ENCODE measurements around the gene STK11. TPM values are rescaled to one million over a fixed set of nuclear protein-coding genes. Genes with fewer than 3 reads are reported as not detected.

The STK11 gene
- total RNA-seq, 4 donors from 2014 or later: 52.2 to 95.7 (median 73.2) TPM

DNA sequence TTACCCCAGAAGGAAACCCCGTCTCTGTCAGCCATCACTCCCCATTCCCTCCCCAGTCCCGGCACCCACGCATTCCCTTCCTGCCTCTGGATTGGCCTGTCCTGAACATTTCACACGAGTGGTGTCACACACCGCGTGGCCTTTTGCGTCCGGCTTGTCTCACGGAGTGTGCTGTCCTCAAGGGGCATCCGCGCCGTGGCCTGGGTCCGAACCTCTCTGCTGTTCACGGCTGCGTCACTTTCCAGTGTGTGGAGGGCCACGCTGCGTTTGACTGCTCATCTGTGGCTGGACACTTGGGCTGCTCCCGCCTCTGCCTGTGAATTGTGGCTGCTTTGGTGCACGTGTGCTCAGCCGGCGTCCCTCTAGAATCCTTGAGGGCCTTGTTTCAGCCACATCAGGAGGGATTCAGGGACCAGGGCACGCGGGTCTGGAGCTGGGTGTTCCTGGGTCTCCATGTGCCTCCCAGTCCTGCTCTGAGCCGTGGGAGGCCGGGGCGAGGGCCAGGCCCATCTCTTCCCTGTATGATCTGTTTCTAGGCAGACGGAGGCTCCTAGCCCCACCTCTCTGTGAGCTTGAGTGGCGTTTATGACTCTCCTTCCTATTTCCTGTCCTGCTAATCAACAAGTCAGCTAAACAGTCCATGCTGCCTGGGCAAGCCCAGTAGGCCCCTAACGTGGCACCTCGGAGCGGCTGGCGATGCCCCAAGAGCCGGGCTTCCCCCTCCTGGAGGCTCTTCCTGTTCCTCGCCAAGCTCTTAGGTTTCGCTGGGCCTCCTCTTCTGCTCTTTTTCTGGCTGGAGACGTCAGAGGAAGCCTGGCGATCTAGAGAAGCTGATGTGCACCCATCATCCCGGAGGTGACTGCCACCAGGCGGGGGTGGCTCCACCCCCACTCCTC, 8.1 kb downstream of the STK11 start:
- Histone ChIP-seq H3K27ac (replicated peaks in 1 of 4) (peak overlapping the region; percentile 80 to 85 (median 82)), H3K27me3 (no peaks in the 10 kb centered on the region), H3K4me1 (peaks cover 94 to 99% (median 95%) of the 10 kb centered on the region in 4 donors), H3K9me3 (no peaks in the 10 kb centered on the region), H3K36me3 (peaks cover 0 to 29% (median 12%) of the 10 kb centered on the region in 4 donors), H3K4me3 (peak overlapping the region in 2 of 4 donors; percentile 14 to 32)
- TF ChIP-seq, protein P1, sequence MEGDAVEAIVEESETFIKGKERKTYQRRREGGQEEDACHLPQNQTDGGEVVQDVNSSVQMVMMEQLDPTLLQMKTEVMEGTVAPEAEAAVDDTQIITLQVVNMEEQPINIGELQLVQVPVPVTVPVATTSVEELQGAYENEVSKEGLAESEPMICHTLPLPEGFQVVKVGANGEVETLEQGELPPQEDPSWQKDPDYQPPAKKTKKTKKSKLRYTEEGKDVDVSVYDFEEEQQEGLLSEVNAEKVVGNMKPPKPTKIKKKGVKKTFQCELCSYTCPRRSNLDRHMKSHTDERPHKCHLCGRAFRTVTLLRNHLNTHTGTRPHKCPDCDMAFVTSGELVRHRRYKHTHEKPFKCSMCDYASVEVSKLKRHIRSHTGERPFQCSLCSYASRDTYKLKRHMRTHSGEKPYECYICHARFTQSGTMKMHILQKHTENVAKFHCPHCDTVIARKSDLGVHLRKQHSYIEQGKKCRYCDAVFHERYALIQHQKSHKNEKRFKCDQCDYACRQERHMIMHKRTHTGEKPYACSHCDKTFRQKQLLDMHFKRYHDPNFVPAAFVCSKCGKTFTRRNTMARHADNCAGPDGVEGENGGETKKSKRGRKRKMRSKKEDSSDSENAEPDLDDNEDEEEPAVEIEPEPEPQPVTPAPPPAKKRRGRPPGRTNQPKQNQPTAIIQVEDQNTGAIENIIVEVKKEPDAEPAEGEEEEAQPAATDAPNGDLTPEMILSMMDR (IDR thresholded peaks at IDR 0.05): no peak
- TF ChIP-seq POLR2AphosphoS5 (IDR thresholded peaks at IDR 0.05): peak; percentile 26 to 50
- WGBS: 62% methylated on average over 28 of the region's 39 CpGs
- no peak for DNase-seq (ENCODE audit: extremely low spot score)
- intact Hi-C loops (cut with DNase I): no loop called here

DNA sequence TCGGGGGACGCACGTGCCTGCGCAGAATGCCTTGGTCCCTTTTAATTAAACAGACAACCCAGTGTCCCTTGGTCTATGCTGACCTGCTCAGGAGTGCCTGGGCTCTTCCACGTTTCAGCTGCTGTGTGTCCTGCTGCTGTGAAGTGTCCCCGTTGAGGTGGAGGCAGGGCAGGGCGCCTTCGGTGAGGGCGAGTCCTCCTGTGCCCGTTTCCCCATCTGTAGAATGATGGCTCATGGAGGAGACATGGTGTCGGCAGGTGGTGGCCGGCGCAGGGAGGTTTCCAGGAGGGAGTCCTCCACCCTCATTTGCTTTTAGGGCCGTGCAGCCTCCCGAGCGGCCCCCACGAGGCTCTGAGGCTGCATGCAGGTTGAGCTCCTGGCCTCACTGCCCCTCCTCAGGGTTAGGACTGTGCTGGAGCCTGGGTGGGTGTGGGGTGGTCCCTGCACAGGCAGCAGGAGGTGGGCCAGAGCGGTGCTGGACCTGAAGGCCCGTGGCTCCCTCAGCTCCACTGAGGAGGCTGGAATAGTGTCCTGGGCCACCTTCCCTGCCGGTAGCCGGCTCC, 8.8 kb downstream of the STK11 start:
- peak overlapping the region; percentile 14 to 32 (median 26) for H3K4me3 ChIP-seq

DNA sequence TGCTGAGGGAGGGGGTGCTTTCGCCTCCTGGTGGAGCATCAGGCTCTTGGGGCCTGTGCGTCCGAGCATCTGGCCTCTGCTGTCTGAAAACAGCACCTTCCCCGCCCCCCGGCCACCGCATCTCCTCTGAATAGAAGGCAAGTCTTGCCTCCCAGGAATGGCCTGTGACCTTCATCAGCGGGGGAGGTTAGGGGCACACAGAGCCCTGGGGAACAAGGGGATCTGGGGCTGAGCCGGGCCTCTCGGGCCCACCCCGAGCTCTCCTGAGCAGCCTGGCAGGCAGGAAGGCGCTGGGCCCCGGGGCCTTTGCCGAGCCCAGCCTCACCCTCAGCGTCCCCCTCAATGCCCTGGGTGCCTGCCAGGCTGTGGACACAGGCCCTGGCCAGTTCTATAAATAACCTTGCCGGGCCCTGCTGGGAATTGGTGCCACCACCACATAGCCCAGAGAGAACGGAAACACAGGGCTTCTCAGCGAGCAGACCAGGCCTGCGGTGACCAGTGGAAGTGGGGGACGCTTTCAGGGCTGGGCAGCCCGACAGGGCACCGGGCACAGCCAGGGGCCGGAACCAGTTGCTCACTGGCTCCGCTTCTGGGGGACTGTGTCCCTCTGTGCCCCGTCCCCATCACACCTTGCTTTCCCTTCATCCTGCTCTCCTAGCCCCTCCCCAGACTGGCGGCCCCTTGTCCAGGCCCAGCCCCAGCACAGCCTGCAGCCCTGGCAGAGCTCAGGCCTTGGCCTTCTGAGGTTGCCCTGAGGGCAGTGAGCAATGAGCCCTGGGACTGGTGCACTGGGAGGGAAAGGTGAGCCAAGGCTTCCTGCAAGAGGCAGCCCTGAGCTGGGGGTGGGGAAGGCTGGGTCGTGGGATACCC, 9.5 kb downstream of the STK11 start:
- peak overlapping the region; percentile 14 to 29 (median 24) for H3K4me3 ChIP-seq
- peaks cover 86 to 94% (median 91%) of the 10 kb centered on the region in 4 donors for H3K4me1 ChIP-seq
- no peak for DNase-seq (ENCODE audit: extremely low spot score)
- intact Hi-C loops (cut with DNase I): no loop called here
- peak overlapping the region; percentile 80 to 85 (median 82) for H3K27ac ChIP-seq (replicated peaks in 1 of 4)
- H3K36me3 ChIP-seq: peaks cover 0 to 30% (median 12%) of the 10 kb centered on the region in 4 donors
- WGBS: 45% methylated on average over 23 of the region's 26 CpGs
- no peaks in the 10 kb centered on the region for H3K9me3 ChIP-seq
- TF ChIP-seq POLR2AphosphoS5 (IDR thresholded peaks at IDR 0.05) (peak in 1 of 2 donors; percentile 45), EP300 (IDR thresholded peaks at IDR 0.05) (no peak)
- no peaks in the 10 kb centered on the region for H3K27me3 ChIP-seq

More for the DNA sequence above, 8.8 kb downstream of the STK11 start:
- TF ChIP-seq POLR2A (IDR thresholded peaks at IDR 0.05; ENCODE audit: low read depth) (no peak), POLR2AphosphoS5 (IDR thresholded peaks at IDR 0.05) (no peak), EP300 (IDR thresholded peaks at IDR 0.05) (no peak)
- TF ChIP-seq, protein P1 (IDR thresholded peaks at IDR 0.05): no peak
- Histone ChIP-seq H3K27ac (replicated peaks in 1 of 4) (peak overlapping the region; percentile 80 to 85 (median 82)), H3K36me3 (peaks cover 0 to 29% (median 12%) of the 10 kb centered on the region in 4 donors), H3K9me3 (no peaks in the 10 kb centered on the region), H3K27me3 (no peaks in the 10 kb centered on the region), H3K4me1 (peaks cover 93 to 99% (median 94%) of the 10 kb centered on the region in 4 donors)
- 48% methylated on average over 12 of the region's 21 CpGs for WGBS
- intact Hi-C loops (cut with DNase I): no loop called here
- no peak for DNase-seq (ENCODE audit: extremely low spot score)

DNA sequence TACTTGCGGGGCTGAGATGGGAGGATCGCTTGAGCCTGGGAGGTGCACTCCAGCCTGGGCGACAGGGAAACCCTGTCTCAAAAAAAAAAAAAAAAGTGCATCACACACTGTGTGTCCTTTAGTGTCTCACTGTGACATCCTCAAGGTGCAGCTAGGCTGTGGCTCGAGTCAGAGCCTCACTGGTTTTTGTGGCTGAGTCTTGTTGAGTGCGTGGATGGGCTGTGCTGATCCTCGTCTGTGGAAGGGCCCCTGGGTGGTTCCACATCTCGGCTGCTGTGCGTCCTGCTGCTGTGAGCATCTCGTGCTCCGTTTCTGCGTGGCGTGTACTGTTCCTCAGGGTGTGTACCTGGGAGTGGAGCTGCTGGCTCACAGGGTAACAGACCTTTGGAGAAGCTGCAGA, 11.2 kb downstream of the STK11 start:
- Histone ChIP-seq H3K36me3 (peaks cover 0 to 34% (median 28%) of the 10 kb centered on the region in 4 donors), H3K4me3 (no peak overlapping the region), H3K9me3 (no peaks in the 10 kb centered on the region), H3K27me3 (no peaks in the 10 kb centered on the region), H3K4me1 (peaks cover 81 to 91% (median 87%) of the 10 kb centered on the region in 4 donors), H3K27ac (replicated peaks in 1 of 4) (peak overlapping the region; percentile 80 to 85 (median 82))
- DNase-seq (ENCODE audit: extremely low spot score): no peak
- TF ChIP-seq POLR2A (IDR thresholded peaks at IDR 0.05; ENCODE audit: low read depth) (no peak), POLR2AphosphoS5 (IDR thresholded peaks at IDR 0.05) (no peak), EP300 (IDR thresholded peaks at IDR 0.05) (no peak)
- TF ChIP-seq, protein P1 (IDR thresholded peaks at IDR 0.05): no peak
- intact Hi-C loops (cut with DNase I): no loop called here
- 81% methylated on average over 12 of the region's 12 CpGs for WGBS
